Thymus (tissue), 14 donors: ENCODE measurements around the gene LAMTOR4. TPM values are rescaled to one million over a fixed set of nuclear protein-coding genes. Genes with fewer than 3 reads are reported as not detected.

Experiments
- DNase-seq, 9 donors: peaks; one replicate each; pipeline ENCODE4 v3.0.0-alpha.2; 2013; ENCODE audit warnings: low spot score in 9 of 9, low read depth in 6 of 9, missing footprints in 1 of 9
- H3K27ac ChIP-seq, 2 donors: one replicate each; pipeline ENCODE4 v1.5.1; 2013; ENCODE audit warnings: control low read depth in 1 of 2, low read depth in 1 of 2, low read length in 1 of 2, mild to moderate bottlenecking in 1 of 2, moderate library complexity in 1 of 2
- H3K27me3 ChIP-seq, 2 donors: one replicate each; pipeline ENCODE4 v1.5.1; 2013; ENCODE audit warnings: low read length in 1 of 2; ENCODE audit not compliant: control insufficient read depth in 2 of 2, insufficient read depth in 1 of 2
- H3K36me3 ChIP-seq, 2 donors: one replicate each; pipeline ENCODE4 v1.5.1; 2013; ENCODE audit warnings: low read length in 1 of 2, mild to moderate bottlenecking in 1 of 2, moderate library complexity in 1 of 2; ENCODE audit not compliant: control insufficient read depth in 2 of 2, insufficient read depth in 2 of 2
- H3K4me1 ChIP-seq, 2 donors: one replicate each; pipeline ENCODE4 v1.5.1; 2013; ENCODE audit warnings: low read length in 2 of 2; ENCODE audit not compliant: control insufficient read depth in 2 of 2, insufficient read depth in 2 of 2
- H3K4me3 ChIP-seq, 2 donors: one replicate each; pipeline ENCODE4 v1.5.1; 2013; ENCODE audit warnings: low read length in 2 of 2, control low read depth in 1 of 2, mild to moderate bottlenecking in 1 of 2
- H3K9me3 ChIP-seq, 2 donors: one replicate each; pipeline ENCODE4 v1.5.1; 2013; ENCODE audit warnings: low read length in 1 of 2, mild to moderate bottlenecking in 1 of 2; ENCODE audit not compliant: control insufficient read depth in 2 of 2, insufficient read depth in 1 of 2
- WGBS: extraction: QIAGEN DNeasy Blood & Tissue Kit; methylation state at CpG from one replicate; pipeline ENCODE4 v1.1.7; 2013; 5-methylcytosine and 5-hydroxymethylcytosine counted together
- long read RNA-seq, 10 donors: transcript quantifications; one replicate each; lab custom pipeline, GENCODE V29; 2026
- polyA plus RNA-seq: library from polyadenylated mRNA; stranded (reverse); fragments of 200-250 nt; gene quantifications from one replicate; pipeline ENCODE4 v1.2.3, GENCODE V29; 2013
- total RNA-seq: library from RNA; stranded (reverse); fragments of 120-200 nt; gene quantifications from one replicate; pipeline ENCODE4 v1.2.4, GENCODE V29; 2013
- donor health status: healthy.

LAMTOR4 gene
- total RNA-seq (142 TPM), polyA plus RNA-seq (448 TPM)
- long read RNA-seq, donor 1, partial matches to known transcripts: 0 of 4 reads
- long read RNA-seq, donor 1, other reads (novel, unspliced or antisense): 0 of 4 reads
- long read RNA-seq, donor 2: 0 reads
- long read RNA-seq, donor 3, transcript LAMTOR4-201 (4 exons, 605 nt): major isoform, 51 of 186 reads
- long read RNA-seq, donor 3, transcript LAMTOR4-205 (4 exons, 621 nt): minor isoform, 34 of 186 reads
- long read RNA-seq, donor 3, transcript LAMTOR4-204 (3 exons, 371 nt): minor isoform, 49 of 186 reads
- long read RNA-seq, donor 3, partial matches to known transcripts: 46 of 186 reads
- long read RNA-seq, donor 3, other reads (novel, unspliced or antisense): 0 of 186 reads
- long read RNA-seq, donor 4, transcript LAMTOR4-204 (3 exons, 371 nt): minor isoform, 16 of 54 reads
- long read RNA-seq, donor 4, transcript LAMTOR4-205 (4 exons, 621 nt): minor isoform, 7 of 54 reads
- long read RNA-seq, donor 4, transcript LAMTOR4-201 (4 exons, 605 nt): major isoform, 19 of 54 reads
- long read RNA-seq, donor 4, partial matches to known transcripts: 8 of 54 reads
- long read RNA-seq, donor 4, other reads (novel, unspliced or antisense): 0 of 54 reads
- long read RNA-seq, donor 5, transcript LAMTOR4-201 (4 exons, 605 nt): major isoform, 81 of 160 reads
- long read RNA-seq, donor 5, transcript LAMTOR4-205 (4 exons, 621 nt): minor isoform, 22 of 160 reads
- long read RNA-seq, donor 5, transcript LAMTOR4-204 (3 exons, 371 nt): minor isoform, 36 of 160 reads
- long read RNA-seq, donor 5, partial matches to known transcripts: 10 of 160 reads
- long read RNA-seq, donor 5, other reads (novel, unspliced or antisense): 0 of 160 reads
- long read RNA-seq, donor 6, transcript LAMTOR4-201 (4 exons, 605 nt): major isoform, 34 of 63 reads
- long read RNA-seq, donor 6, transcript LAMTOR4-205 (4 exons, 621 nt): minor isoform, 8 of 63 reads
- long read RNA-seq, donor 6, transcript LAMTOR4-204 (3 exons, 371 nt): minor isoform, 10 of 63 reads
- long read RNA-seq, donor 6, partial matches to known transcripts: 7 of 63 reads
- long read RNA-seq, donor 6, other reads (novel, unspliced or antisense): 0 of 63 reads
- long read RNA-seq, donor 7, transcript LAMTOR4-205 (4 exons, 621 nt): minor isoform, 10 of 67 reads
- long read RNA-seq, donor 7, transcript LAMTOR4-201 (4 exons, 605 nt): major isoform, 30 of 67 reads
- long read RNA-seq, donor 7, transcript LAMTOR4-204 (3 exons, 371 nt): minor isoform, 15 of 67 reads
- long read RNA-seq, donor 7, partial matches to known transcripts: 11 of 67 reads
- long read RNA-seq, donor 7, other reads (novel, unspliced or antisense): 0 of 67 reads
- long read RNA-seq, donor 8, transcript LAMTOR4-204 (3 exons, 371 nt): minor isoform, 5 of 21 reads
- long read RNA-seq, donor 8, transcript LAMTOR4-201 (4 exons, 605 nt): major isoform, 9 of 21 reads
- long read RNA-seq, donor 8, partial matches to known transcripts: 0 of 21 reads
- long read RNA-seq, donor 8, other reads (novel, unspliced or antisense): 0 of 21 reads
- long read RNA-seq, donor 9, transcript LAMTOR4-204 (3 exons, 371 nt): minor isoform, 16 of 48 reads
- long read RNA-seq, donor 9, transcript LAMTOR4-205 (4 exons, 621 nt): minor isoform, 12 of 48 reads
- long read RNA-seq, donor 9, transcript LAMTOR4-201 (4 exons, 605 nt): major isoform, 18 of 48 reads
- long read RNA-seq, donor 9, partial matches to known transcripts: 0 of 48 reads
- long read RNA-seq, donor 9, other reads (novel, unspliced or antisense): 0 of 48 reads
- long read RNA-seq, donor 10, transcript LAMTOR4-205 (4 exons, 621 nt): minor isoform, 5 of 52 reads
- long read RNA-seq, donor 10, transcript LAMTOR4-201 (4 exons, 605 nt): major isoform, 35 of 52 reads
- long read RNA-seq, donor 10, transcript LAMTOR4-204 (3 exons, 371 nt): minor isoform, 11 of 52 reads
- long read RNA-seq, donor 10, partial matches to known transcripts: 0 of 52 reads
- long read RNA-seq, donor 10, other reads (novel, unspliced or antisense): 0 of 52 reads

- Histone ChIP-seq H3K4me3 (peak within 1 kb of the TSS; percentile 75 to 78), H3K9me3 (no peaks in the 10 kb centered on the region), H3K27ac (peak within 1 kb of the TSS; percentile 93 to 94), H3K4me1 (peaks cover 9 to 20% of the 10 kb centered on the region in 2 donors), H3K36me3 (peaks cover 7 to 20% of the 10 kb centered on the region in 2 donors), H3K27me3 (no peaks in the 10 kb centered on the region)
- WGBS: under 1% methylated on average over 46 of the region's 46 CpGs
- DNase-seq: peak; percentile 89 to 99 (median 97)
These were observed at the start of gene LAMTOR4 for GRCh38 chr7:100148559-100149328. Gene LAMTOR4, plus strand, starts transcription at chr7:100148918. Its CDS starts 55 bp downstream, at chr7:100148973.

GRCh38 chr7:100099452-100099851 lies 49.3 kb upstream of the LAMTOR4 start:
- 84% methylated on average over 12 of the region's 12 CpGs for WGBS
- peak in 1 of 9 donors; percentile 34 for DNase-seq
- Histone ChIP-seq H3K9me3 (peaks cover 0 to 12% of the 10 kb centered on the region in 2 donors), H3K27ac (peak overlapping the region; percentile 52 to 68), H3K36me3 (peaks cover 55 to 68% of the 10 kb centered on the region in 2 donors), H3K4me1 (peaks cover 9 to 31% of the 10 kb centered on the region in 2 donors), H3K27me3 (no peaks in the 10 kb centered on the region), H3K4me3 (peak overlapping the region; percentile 64 to 91)

- Histone ChIP-seq H3K27me3 (no peaks in the 10 kb centered on the region), H3K36me3 (peaks cover 54 to 65% of the 10 kb centered on the region in 2 donors), H3K4me1 (peaks cover 9 to 31% of the 10 kb centered on the region in 2 donors), H3K4me3 (peak overlapping the region; percentile 64 to 91), H3K27ac (peak overlapping the region; percentile 43 to 90), H3K9me3 (peaks cover 0 to 12% of the 10 kb centered on the region in 2 donors)
- WGBS: under 1% methylated on average over 61 of the region's 61 CpGs
- peak in 8 of 9 donors; percentile 68 to 97 (median 91) for DNase-seq
These were observed 48.2 kb upstream of the LAMTOR4 start for GRCh38 chr7:100100420-100101015.

- peaks cover 9 to 31% of the 10 kb centered on the region in 2 donors for H3K4me1 ChIP-seq
- DNase-seq: peak; percentile 86 to 98 (median 92)
- H3K27ac ChIP-seq: peak within 1 kb of the TSS; percentile 84 to 90
- WGBS: under 1% methylated on average over 80 of the region's 80 CpGs
- H3K9me3 ChIP-seq: peaks cover 0 to 10% of the 10 kb centered on the region in 2 donors
- H3K36me3 ChIP-seq: peaks cover 54 to 64% of the 10 kb centered on the region in 2 donors
- H3K27me3 ChIP-seq: no peaks in the 10 kb centered on the region
- H3K4me3 ChIP-seq: peak within 1 kb of the TSS; percentile 64 to 91
These were observed 47.5 kb upstream of the LAMTOR4 start, which contains the start of the genes AP4M1 and MCM7 for GRCh38 chr7:100101016-100101862. Gene AP4M1, plus strand, starts transcription at chr7:100101643. Its CDS starts 72 bp downstream, at chr7:100101715. Gene MCM7, minus strand, starts transcription at chr7:100101397. Its CDS starts 103 bp downstream, at chr7:100101294.

GRCh38 chr7:100102950-100103840 lies 45.5 kb upstream of the LAMTOR4 start:
- H3K4me3 ChIP-seq: no peak overlapping the region
- no peaks in the 10 kb centered on the region for H3K27me3 ChIP-seq
- peaks cover 0 to 8% of the 10 kb centered on the region in 2 donors for H3K9me3 ChIP-seq
- DNase-seq: no peak
- no peak overlapping the region for H3K27ac ChIP-seq
- H3K4me1 ChIP-seq: peaks cover 9 to 30% of the 10 kb centered on the region in 2 donors
- H3K36me3 ChIP-seq: peaks cover 58 to 65% of the 10 kb centered on the region in 2 donors
- 98% methylated on average over 17 of the region's 17 CpGs for WGBS

DNA sequence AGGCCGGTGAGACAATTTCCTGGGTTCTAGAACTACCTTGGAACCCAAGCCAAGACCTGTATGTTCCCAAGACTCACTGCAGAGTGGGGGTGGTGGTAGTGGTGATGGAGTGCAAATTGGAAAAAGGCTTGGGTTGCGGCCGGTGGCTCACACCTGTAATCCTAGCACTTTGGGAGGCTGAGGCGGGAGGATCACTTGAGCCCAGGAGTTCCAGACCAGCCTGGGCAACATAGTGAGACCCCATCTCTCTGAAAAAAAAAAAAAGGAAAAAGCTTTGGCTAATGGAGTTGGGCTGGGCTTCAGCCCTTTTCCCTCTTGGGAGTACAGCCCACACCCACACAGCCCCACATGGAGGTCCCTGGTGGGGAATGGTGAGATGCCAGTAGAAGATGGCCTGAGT lies 43.2 kb upstream of the LAMTOR4 start:
- WGBS: 99% methylated on average over 4 of the region's 4 CpGs
- H3K4me3 ChIP-seq: no peak overlapping the region
- no peaks in the 10 kb centered on the region for H3K27me3 ChIP-seq
- peaks cover 0 to 14% of the 10 kb centered on the region in 2 donors for H3K4me1 ChIP-seq
- no peak for DNase-seq
- H3K27ac ChIP-seq: no peak overlapping the region
- H3K36me3 ChIP-seq: peaks cover 61 to 62% of the 10 kb centered on the region in 2 donors
- H3K9me3 ChIP-seq: peaks cover 0 to 6% of the 10 kb centered on the region in 2 donors
